H9 (cell line): ENCODE results near the gene HTR7. TPM values are rescaled to one million over a fixed set of nuclear protein-coding genes. Genes with fewer than 3 reads are reported as not detected.

Source experiments
- DNase-seq: peaks from one replicate; pipeline ENCODE4 v3.0.0-alpha.2; 2017
- H2AFZ ChIP-seq: one replicate; pipeline ENCODE4 v1.6.1; 2013; ENCODE audit warnings: mild to moderate bottlenecking, low read length, control low read depth, moderate library complexity
- H2AK5ac ChIP-seq: 2 replicates; pipeline ENCODE4 v1.6.1; 2013; ENCODE audit warnings: low read length, control low read depth, mixed read lengths; ENCODE audit not compliant: insufficient read length
- H2BK120ac ChIP-seq: one replicate; pipeline ENCODE4 v1.6.1; 2013; ENCODE audit warnings: low read depth, mild to moderate bottlenecking, low read length, control low read depth, inconsistent platforms; ENCODE audit not compliant: poor library complexity, severe bottlenecking
- H2BK12ac ChIP-seq: 2 replicates; pipeline ENCODE4 v1.6.1; 2013; ENCODE audit warnings: low read length, control low read depth, mixed read lengths, low read depth; ENCODE audit not compliant: insufficient read length
- H2BK15ac ChIP-seq: 2 replicates; pipeline ENCODE4 v1.6.1; 2013; ENCODE audit warnings: low read depth, low read length, control low read depth
- H2BK20ac ChIP-seq: one replicate; pipeline ENCODE4 v1.6.1; 2013; ENCODE audit warnings: low read depth, mild to moderate bottlenecking, low read length, control low read depth, inconsistent platforms; ENCODE audit not compliant: poor library complexity, severe bottlenecking
- H2BK5ac ChIP-seq: 2 replicates; pipeline ENCODE4 v1.6.1; 2013; ENCODE audit warnings: low read length, control low read depth, mixed read lengths; ENCODE audit not compliant: insufficient read length
- H3K14ac ChIP-seq: 2 replicates; pipeline ENCODE4 v1.6.1; 2013; ENCODE audit warnings: low read length, control low read depth; ENCODE audit not compliant: insufficient read depth
- H3K18ac ChIP-seq: 2 replicates; pipeline ENCODE4 v1.6.1; 2013; ENCODE audit warnings: low read depth, mild to moderate bottlenecking, mixed read lengths, low read length, control low read depth; ENCODE audit not compliant: insufficient read length
- H3K23ac ChIP-seq: 2 replicates; pipeline ENCODE4 v1.6.1; 2013; ENCODE audit warnings: low read length, control low read depth, mixed read lengths, low read depth; ENCODE audit not compliant: insufficient read length
- H3K23me2 ChIP-seq: 2 replicates; pipeline ENCODE4 v1.6.1; 2013; ENCODE audit warnings: low read depth, mild to moderate bottlenecking, mixed read lengths, low read length, control low read depth; ENCODE audit not compliant: insufficient read length, poor library complexity, severe bottlenecking
- H3K27ac ChIP-seq: 2 replicates; pipeline ENCODE4 v1.5.1; 2013; ENCODE audit warnings: low read length, control low read depth, mixed read lengths, low read depth; ENCODE audit not compliant: insufficient read length
- H3K27me3 ChIP-seq: 2 replicates; pipeline ENCODE4 v1.6.1; 2013; ENCODE audit warnings: low read length, control low read depth, inconsistent platforms; ENCODE audit not compliant: insufficient read depth
- H3K4ac ChIP-seq: 2 replicates; pipeline ENCODE4 v1.6.1; 2013; ENCODE audit warnings: low read depth, mild to moderate bottlenecking, control low read depth, inconsistent platforms, low read length, moderate library complexity
- H3K4me1 ChIP-seq: 2 replicates; pipeline ENCODE4 v1.6.1; 2013; ENCODE audit warnings: low read length, control low read depth, inconsistent platforms; ENCODE audit not compliant: insufficient read depth
- H3K4me2 ChIP-seq: 2 replicates; pipeline ENCODE4 v1.6.1; 2013; ENCODE audit warnings: low read length, control low read depth, mixed read lengths; ENCODE audit not compliant: insufficient read length, insufficient read depth
- H3K56ac ChIP-seq: 2 replicates; pipeline ENCODE4 v1.6.1; 2013; ENCODE audit warnings: low read depth, mild to moderate bottlenecking, mixed read lengths, low read length, control low read depth; ENCODE audit not compliant: insufficient read length
- H3K79me1 ChIP-seq: 2 replicates; pipeline ENCODE4 v1.6.1; 2013; ENCODE audit warnings: low read depth, mild to moderate bottlenecking, moderate library complexity, low read length, control low read depth, inconsistent platforms; ENCODE audit not compliant: insufficient read depth, poor library complexity, severe bottlenecking
- H3K79me2 ChIP-seq: 2 replicates; pipeline ENCODE4 v1.6.1; 2013; ENCODE audit warnings: low read length, control low read depth, inconsistent platforms; ENCODE audit not compliant: insufficient read depth
- H3K9ac ChIP-seq: 2 replicates; pipeline ENCODE4 v1.6.1; 2013; ENCODE audit warnings: low read length, control low read depth, mixed read lengths; ENCODE audit not compliant: insufficient read length; ENCODE audit errors: extremely low read depth
- H3K9me3 ChIP-seq: one replicate; pipeline ENCODE4 v1.6.1; 2013; ENCODE audit warnings: low read depth, low read length, inconsistent platforms; ENCODE audit not compliant: control insufficient read depth
- H3T11ph ChIP-seq: one replicate; pipeline ENCODE4 v1.6.1; 2013; ENCODE audit warnings: mild to moderate bottlenecking, low read length, control low read depth, inconsistent platforms
- H4K20me1 ChIP-seq: one replicate; pipeline ENCODE4 v1.6.1; 2013; ENCODE audit not compliant: control insufficient read depth, insufficient read length, insufficient read depth
- H4K5ac ChIP-seq: 2 replicates; pipeline ENCODE4 v1.6.1; 2013; ENCODE audit warnings: low read depth, mild to moderate bottlenecking, mixed read lengths, low read length, control low read depth; ENCODE audit not compliant: insufficient read length
- H4K8ac ChIP-seq: replicated peaks from 2 replicates; pipeline ENCODE4 v1.6.1; 2013; ENCODE audit warnings: low read length, control low read depth, mixed read lengths, low read depth; ENCODE audit not compliant: insufficient read length
- H4K91ac ChIP-seq: 2 replicates; pipeline ENCODE4 v1.6.1; 2013; ENCODE audit warnings: low read depth, mild to moderate bottlenecking, moderate library complexity, mixed read lengths, low read length, control low read depth; ENCODE audit not compliant: insufficient read length
- H3K27ac Mint-ChIP-seq, 3 experiments: 2 replicates in 2 of 3; 3 replicates in 1 of 3; pipeline ENCODE4 v1.8.0; 2020 to 2021; ENCODE audit warnings: mixed read lengths in 3 of 3, mild to moderate bottlenecking in 1 of 3, moderate library complexity in 1 of 3
- H3K27me3 Mint-ChIP-seq: 2 replicates; pipeline ENCODE4 v1.8.0; 2021; ENCODE audit warnings: low read depth, mild to moderate bottlenecking, moderate library complexity, mixed read lengths
- H3K36me3 Mint-ChIP-seq, 3 experiments: 2 replicates in 2 of 3; 3 replicates in 1 of 3; pipeline ENCODE4 v1.8.0; 2020 to 2021; ENCODE audit warnings: low read depth in 3 of 3, mixed read lengths in 3 of 3; ENCODE audit not compliant: insufficient read depth in 1 of 3
- H3K4me1 Mint-ChIP-seq, 2 experiments: 2 replicates each; pipeline ENCODE4 v1.8.0; 2020; ENCODE audit warnings: mixed read lengths in 2 of 2
- H3K4me3 Mint-ChIP-seq, 2 experiments: 2 replicates in 1 of 2; 3 replicates in 1 of 2; pipeline ENCODE4 v1.8.0; 2020 to 2021; ENCODE audit warnings: mild to moderate bottlenecking in 2 of 2, mixed read lengths in 2 of 2, moderate library complexity in 1 of 2
- H3K9me3 Mint-ChIP-seq, 2 experiments: 2 replicates in 1 of 2; 3 replicates in 1 of 2; pipeline ENCODE4 v1.8.0; 2020; ENCODE audit warnings: mild to moderate bottlenecking in 2 of 2, mixed read lengths in 2 of 2, moderate library complexity in 1 of 2
- CTCF ChIP-seq: fragments of 200-600 bp; sonication (generic); conservative IDR thresholded peaks from 3 replicates; pipeline ENCODE4 v1.8.0; 2021; ENCODE audit warnings: antibody characterized with exemption, mild to moderate bottlenecking
- WGBS: extraction: QIAGEN DNeasy Blood & Tissue Kit; methylation state at CpG from one replicate; pipeline ENCODE4 v1.1.7; 2013; ENCODE audit warnings: missing lambda C conversion rate, low lambda C conversion rate, mixed read lengths; ENCODE audit not compliant: insufficient read length; ENCODE audit errors: extremely low coverage; 5-methylcytosine and 5-hydroxymethylcytosine counted together
- total RNA-seq: library from RNA; stranded (reverse); gene quantifications from 2 replicates; pipeline ENCODE4 v1.2.1, GENCODE V29; 2021

The HTR7 gene
- total RNA-seq, 1 experiment from 2014 or later: 21.3 TPM

DNA sequence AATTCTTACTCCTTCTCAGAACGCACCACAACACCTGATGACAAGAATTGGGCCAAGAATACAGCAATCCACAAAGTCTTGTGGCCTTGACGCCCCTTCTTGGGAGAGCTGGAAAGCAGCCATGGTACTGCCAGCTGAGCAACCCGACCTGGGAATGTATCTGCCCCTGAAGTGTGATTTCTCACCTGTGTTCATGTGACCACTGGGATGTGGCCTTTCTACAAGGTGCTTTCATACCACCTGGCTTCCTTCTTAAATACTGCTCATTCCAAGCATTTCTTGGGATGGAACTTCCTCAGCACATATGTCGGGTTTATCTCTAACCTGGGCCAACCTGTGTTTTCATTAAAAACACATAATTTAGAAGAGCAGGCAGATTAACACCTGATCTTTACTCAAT, 72.1 kb downstream of the HTR7 start:
- no peak for TF ChIP-seq CTCF
- Histone ChIP-seq H4K20me1 (no peaks in the 10 kb centered on the region), H3K27ac (no peak overlapping the region), H3K56ac (no peak overlapping the region), H2AK5ac (no peak overlapping the region), H2BK15ac (no peak overlapping the region), H3K9ac (no peak overlapping the region), H4K5ac (no peak overlapping the region), H3K18ac (no peak overlapping the region), H3K23me2 (no peaks in the 10 kb centered on the region), H2BK12ac (no peak overlapping the region), H3T11ph (no peak overlapping the region), H2BK5ac (no peak overlapping the region), H3K23ac (no peak overlapping the region), H3K79me1 (peaks cover 3% of the 10 kb centered on the region), H4K8ac (no peak overlapping the region), H2BK20ac (no peak overlapping the region), H3K14ac (no peak overlapping the region), H3K4me1 (0 out of 2 replicates have a peak, but pooled peaks cover 2% of the 10 kb centered on the region), H4K91ac (no peak overlapping the region), H2AFZ (no peak overlapping the region), H3K4me2 (no peak overlapping the region), H2BK120ac (no peak overlapping the region), H3K4ac (no peak overlapping the region), H3K79me2 (no peaks in the 10 kb centered on the region), H3K9me3 (no peaks in the 10 kb centered on the region), H3K27me3 (no peaks in the 10 kb centered on the region)
- Mint-ChIP-seq H3K36me3 (no peaks in the 10 kb centered on the region), H3K4me3 (no peak overlapping the region), H3K4me1 (peaks cover 0 to 72% of the 10 kb centered on the region in 2 experiments; a peak in 3 of 4 replicates), H3K27me3 (no peaks in the 10 kb centered on the region), H3K9me3 (no peaks in the 10 kb centered on the region), H3K27ac (no peak overlapping the region)
- WGBS: no CpG with 5 or more reads among the region's 4 CpGs
- no peak for DNase-seq
